OCI-LY7 (cell line): ENCODE data around the gene ARPC4.

Experiments used
- CTCF ChIP-seq: fragments of 200-600 bp; sonication (generic); conservative IDR thresholded peaks from 2 replicates; pipeline ENCODE4 v1.5.1; 2014; ENCODE audit warnings: mild to moderate bottlenecking, antibody characterized with exemption, low read length, moderate library complexity, mixed read lengths
- EZH2phosphoT487 ChIP-seq: fragments of 200-600 bp; sonication (generic); IDR thresholded peaks from 2 replicates; pipeline ENCODE4 v1.6.1; 2018; ENCODE audit warnings: low read depth, borderline replicate concordance, mild to moderate bottlenecking, mixed run types, antibody characterized with exemption, low read length, moderate library complexity, mixed read lengths

- TF ChIP-seq CTCF (no peak), EZH2phosphoT487 (no peak)
Observed at GRCh38 chr3:9838856-9839255, 46.0 kb downstream of the ARPC4 start.
